ENCODE data around the gene CEACAM1. TPM values are rescaled to one million over a fixed set of nuclear protein-coding genes. Genes with fewer than 3 reads are reported as not detected.
"Not testable (repeated sequence)": the region's sequence is repeated elsewhere in the genome, so short reads cannot be mapped to it uniquely, and the experiment has no call there.

CEACAM1 gene
- total RNA-seq, 2 experiments from 2014 or later: 30.0 to 37.0 TPM

- no peak overlapping the region for H3K27ac Mint-ChIP-seq
- H3K9me3 Mint-ChIP-seq (ENCODE audit: low read depth): no peaks in the 10 kb centered on the region
- DNase-seq: no peak
- CTCF ChIA-PET: interaction anchor here (1.7 kb wide), 1 partner anchor 93 kb away, joined by 8 read pairs; no protein-coding TSS in a partner anchor
- H3K4me3 Mint-ChIP-seq: no peak overlapping the region
- no peak for ATAC-seq
- peaks cover 7% of the 10 kb centered on the region for H3K27me3 Mint-ChIP-seq
- H3K4me1 Mint-ChIP-seq: no peaks in the 10 kb centered on the region
- H3K36me3 Mint-ChIP-seq: no peaks in the 10 kb centered on the region
These were observed 14.5 kb upstream of the CEACAM1 start for GRCh38 chr19:42542791-42543190.

- Mint-ChIP-seq H3K27me3 (peaks cover 4% of the 10 kb centered on the region), H3K4me1 (no peaks in the 10 kb centered on the region), H3K36me3 (no peaks in the 10 kb centered on the region), H3K27ac (no peak overlapping the region), H3K4me3 (no peak overlapping the region), H3K9me3 (ENCODE audit: low read depth) (no peaks in the 10 kb centered on the region)
- DNase-seq (peak; percentile 35), ATAC-seq (no peak)
- CTCF ChIA-PET: no interaction called here
These were observed 11.8 kb upstream of the CEACAM1 start for GRCh38 chr19:42540071-42540553.

- Mint-ChIP-seq H3K27me3 (peaks cover 9% of the 10 kb centered on the region), H3K4me1 (no peaks in the 10 kb centered on the region), H3K27ac (no peak overlapping the region), H3K9me3 (ENCODE audit: low read depth) (no peaks in the 10 kb centered on the region), H3K36me3 (no peaks in the 10 kb centered on the region), H3K4me3 (no peak overlapping the region)
- DNase-seq (peak; percentile 31), ATAC-seq (no peak)
- CTCF ChIA-PET: no interaction called here
These were observed 10.8 kb upstream of the CEACAM1 start for GRCh38 chr19:42538841-42539709.

GRCh38 chr19:42535276-42535675, 7.0 kb upstream of the CEACAM1 start:
- H3K27ac Mint-ChIP-seq; H3K36me3 Mint-ChIP-seq; ATAC-seq; H3K4me3 Mint-ChIP-seq; DNase-seq; H3K9me3 Mint-ChIP-seq (ENCODE audit: low read depth); H3K4me1 Mint-ChIP-seq: not testable (repeated sequence)
- peaks cover 11% of the 10 kb centered on the region for H3K27me3 Mint-ChIP-seq
- CTCF ChIA-PET: interaction anchor here (0.7 kb wide), 1 partner anchor 85 kb away, joined by 3 read pairs; no protein-coding TSS in a partner anchor

GRCh38 chr19:42534391-42534790, 6.1 kb upstream of the CEACAM1 start:
- ATAC-seq: no peak
- CTCF ChIA-PET: interaction anchor here (9.2 kb wide), 1 partner anchor 83 kb away, joined by 186 read pairs; no protein-coding TSS in a partner anchor
- H3K4me1 Mint-ChIP-seq: peaks cover 8% of the 10 kb centered on the region
- no peak overlapping the region for H3K4me3 Mint-ChIP-seq
- no peaks in the 10 kb centered on the region for H3K36me3 Mint-ChIP-seq
- H3K9me3 Mint-ChIP-seq (ENCODE audit: low read depth): no peaks in the 10 kb centered on the region
- no peak overlapping the region for H3K27ac Mint-ChIP-seq
- DNase-seq: no peak
- H3K27me3 Mint-ChIP-seq: peaks cover 11% of the 10 kb centered on the region

- Mint-ChIP-seq H3K36me3 (no peaks in the 10 kb centered on the region), H3K4me3 (no peak overlapping the region), H3K4me1 (peaks cover 23% of the 10 kb centered on the region), H3K27ac (no peak overlapping the region), H3K9me3 (ENCODE audit: low read depth) (no peaks in the 10 kb centered on the region), H3K27me3 (peaks cover 7% of the 10 kb centered on the region)
- peak; percentile 37 for DNase-seq
- no peak for ATAC-seq
- CTCF ChIA-PET: interaction anchor here (1.2 to 9.2 kb wide), 3 partner anchors 11 to 109 kb away, joined by 3 to 186 read pairs (median 5); no protein-coding TSS in a partner anchor
These were observed 4.6 kb upstream of the CEACAM1 start for GRCh38 chr19:42532891-42533290.

- CTCF ChIA-PET: interaction anchor here (0.6 to 9.2 kb wide), 5 partner anchors 15 to 90 kb away, joined by 3 to 186 read pairs (median 26); partner anchors contain the start of gene CXCL17
- ATAC-seq: no peak
- H3K27ac Mint-ChIP-seq: no peak overlapping the region
- H3K27me3 Mint-ChIP-seq: peaks cover 7% of the 10 kb centered on the region
- no peaks in the 10 kb centered on the region for H3K36me3 Mint-ChIP-seq
- DNase-seq: peak; percentile 38
- H3K4me3 Mint-ChIP-seq: no peak overlapping the region
- H3K9me3 Mint-ChIP-seq (ENCODE audit: low read depth): no peaks in the 10 kb centered on the region
- peaks cover 36% of the 10 kb centered on the region for H3K4me1 Mint-ChIP-seq
These were observed 3.0 kb upstream of the CEACAM1 start for GRCh38 chr19:42531313-42531712.

- Mint-ChIP-seq H3K27me3 (peaks cover 4% of the 10 kb centered on the region), H3K4me3 (peak overlapping the region; percentile 76), H3K36me3 (peaks cover 8% of the 10 kb centered on the region), H3K27ac (peak overlapping the region; percentile 89), H3K9me3 (ENCODE audit: low read depth) (no peaks in the 10 kb centered on the region), H3K4me1 (peaks cover 48% of the 10 kb centered on the region)
- CTCF ChIA-PET: interaction anchor here (0.8 to 9.2 kb wide), 23 partner anchors 14 to 414 kb away, joined by 3 to 186 read pairs (median 7); partner anchors contain the start of gene CXCL17
- peak; percentile 83 for DNase-seq
- ATAC-seq: peak; percentile 81
These were observed 1.0 kb upstream of the CEACAM1 start for GRCh38 chr19:42529248-42529764.

- H3K4me1 Mint-ChIP-seq: peaks cover 60% of the 10 kb centered on the region
- no peak overlapping the region for H3K4me3 Mint-ChIP-seq
- peaks cover 25% of the 10 kb centered on the region for H3K36me3 Mint-ChIP-seq
These were observed 3.3 kb downstream of the CEACAM1 start for GRCh38 chr19:42524943-42525342.

GRCh38 chr19:42524250-42524649, 4.0 kb downstream of the CEACAM1 start:
- DNase-seq: no peak

More at GRCh38 chr19:42524943-42525342, 3.3 kb downstream of the CEACAM1 start:
- DNase-seq (peak; percentile 2), ATAC-seq (no peak)
- no peaks in the 10 kb centered on the region for H3K9me3 Mint-ChIP-seq (ENCODE audit: low read depth)
- H3K27ac Mint-ChIP-seq: no peak overlapping the region
- CTCF ChIA-PET: no interaction called here
- no peaks in the 10 kb centered on the region for H3K27me3 Mint-ChIP-seq

GRCh38 chr19:42522262-42522661, 6.0 kb downstream of the CEACAM1 start:
- ATAC-seq; H3K27ac Mint-ChIP-seq; H3K9me3 Mint-ChIP-seq (ENCODE audit: low read depth); DNase-seq; H3K27me3 Mint-ChIP-seq; H3K4me3 Mint-ChIP-seq: not testable (repeated sequence)
- Mint-ChIP-seq H3K4me1 (peaks cover 34% of the 10 kb centered on the region), H3K36me3 (peaks cover 43% of the 10 kb centered on the region)
- CTCF ChIA-PET: interaction anchor here (1.6 kb wide), 1 partner anchor 11 kb away, joined by 5 read pairs; no protein-coding TSS in a partner anchor

More at GRCh38 chr19:42524250-42524649, 4.0 kb downstream of the CEACAM1 start:
- H3K9me3 Mint-ChIP-seq (ENCODE audit: low read depth): no peaks in the 10 kb centered on the region
- CTCF ChIA-PET: interaction anchor here (1.0 kb wide), 1 partner anchor 84 kb away, joined by 3 read pairs; no protein-coding TSS in a partner anchor
- no peak overlapping the region for H3K27ac Mint-ChIP-seq
- peaks cover 54% of the 10 kb centered on the region for H3K4me1 Mint-ChIP-seq
- no peak for ATAC-seq
- H3K27me3 Mint-ChIP-seq: no peaks in the 10 kb centered on the region
- no peak overlapping the region for H3K4me3 Mint-ChIP-seq
- peaks cover 28% of the 10 kb centered on the region for H3K36me3 Mint-ChIP-seq

- ATAC-seq (no peak), DNase-seq (no peak)
- no peaks in the 10 kb centered on the region for H3K27me3 Mint-ChIP-seq
- H3K36me3 Mint-ChIP-seq: peaks cover 50% of the 10 kb centered on the region
- no peak overlapping the region for H3K4me3 Mint-ChIP-seq
- H3K27ac Mint-ChIP-seq: no peak overlapping the region
- H3K4me1 Mint-ChIP-seq: peaks cover 28% of the 10 kb centered on the region
- CTCF ChIA-PET: interaction anchor here (1.6 kb wide), 1 partner anchor 12 kb away, joined by 5 read pairs; no protein-coding TSS in a partner anchor
- no peaks in the 10 kb centered on the region for H3K9me3 Mint-ChIP-seq (ENCODE audit: low read depth)
These were observed 6.8 kb downstream of the CEACAM1 start for GRCh38 chr19:42521346-42522030.

GRCh38 chr19:42519108-42519507, 9.2 kb downstream of the CEACAM1 start:
- CTCF ChIA-PET: interaction anchor here (1.0 to 5.1 kb wide), 3 partner anchors 9 to 68 kb away, joined by 3 to 22 read pairs (median 5); partner anchors contain the start of gene CEACAM1
- Mint-ChIP-seq H3K27ac (no peak overlapping the region), H3K36me3 (peaks cover 50% of the 10 kb centered on the region), H3K9me3 (ENCODE audit: low read depth) (no peaks in the 10 kb centered on the region), H3K4me1 (peaks cover 31% of the 10 kb centered on the region), H3K4me3 (no peak overlapping the region), H3K27me3 (no peaks in the 10 kb centered on the region)
- ATAC-seq: no peak
- peak; percentile 3 for DNase-seq

Measured in activated CD8-positive, alpha-beta memory T cell treated with anti-CD3 and anti-CD28 coated beads, Interleukin-2, amount 10 ng/mL, durations not matched to agents 7 days and 5 days (primary cell).